IMR-90 (cell line): Measurements from ENCODE around the gene JAKMIP3. TPM values are rescaled to one million over a fixed set of nuclear protein-coding genes. Genes with fewer than 3 reads are reported as not detected.

Experiments used
- ATAC-seq: fragments of 200-7000 bp; cut with Tn5 transposase; 2 replicates; pipeline ENCODE4 v1.9.1; 2020; ENCODE audit warnings: low read depth, mild to moderate bottlenecking, moderate library complexity
- BruUV-seq: library from RNA; stranded (reverse); fragments of 400-500 nt; replicated peaks from 2 replicates; lab custom pipeline; 2021; lab: Mats Ljungman, UMichigan
- CTCF ChIA-PET: fragments of 300-600 bp; formaldehyde crosslinking; extraction: SDS; loops from one replicate; lab custom pipeline; 2021; ENCODE audit warnings: antibody characterized with exemption; lab: Yijun Ruan, JAX
- POLR2A ChIA-PET: fragments of 300-600 bp; sonication (Branson Sonifier 250); formaldehyde crosslinking; loops from one replicate; lab custom pipeline; 2022; ENCODE audit warnings: antibody characterized with exemption; ENCODE audit not compliant: unreplicated experiment; lab: Charles Lee
- DNase-seq: peaks from one replicate; pipeline ENCODE4 v3.0.0; 2013
- H2AFZ ChIP-seq: replicated peaks from 2 replicates; pipeline ENCODE3; 2013; ENCODE audit warnings: low read length, mild to moderate bottlenecking; ENCODE audit not compliant: poor library complexity
- H2AK5ac ChIP-seq: 2 replicates; pipeline ENCODE4 v1.6.1; 2013; ENCODE audit warnings: low read depth, low read length, inconsistent platforms
- H2AK9ac ChIP-seq: replicated peaks from 2 replicates; pipeline ENCODE3; 2013; ENCODE audit warnings: mild to moderate bottlenecking, low read depth, low read length, moderate library complexity; ENCODE audit not compliant: poor library complexity
- H2BK120ac ChIP-seq: 2 replicates; pipeline ENCODE4 v1.6.1; 2013; ENCODE audit warnings: low read depth, low read length, inconsistent platforms
- H2BK15ac ChIP-seq: 3 replicates; pipeline ENCODE4 v1.6.1; 2013; ENCODE audit warnings: low read depth, low read length, inconsistent platforms
- H2BK20ac ChIP-seq: 2 replicates; pipeline ENCODE4 v1.6.1; 2013; ENCODE audit warnings: low read depth, mild to moderate bottlenecking, inconsistent platforms, low read length, moderate library complexity
- H2BK5ac ChIP-seq: 2 replicates; pipeline ENCODE4 v1.6.1; 2013; ENCODE audit warnings: mild to moderate bottlenecking, low read depth, low read length, inconsistent platforms; ENCODE audit not compliant: poor library complexity, severe bottlenecking
- H3K14ac ChIP-seq: replicated peaks from 2 replicates; pipeline ENCODE4 v1.6.1; 2013; ENCODE audit warnings: low read depth, low read length, inconsistent platforms
- H3K18ac ChIP-seq: 2 replicates; pipeline ENCODE4 v1.6.1; 2013; ENCODE audit warnings: low read depth, low read length, control low read depth
- H3K23ac ChIP-seq: 2 replicates; pipeline ENCODE4 v1.6.1; 2013; ENCODE audit warnings: low read depth, low read length, inconsistent platforms
- H3K27ac ChIP-seq: 2 replicates; pipeline ENCODE4 v1.5.1; 2013; ENCODE audit warnings: mild to moderate bottlenecking, control low read depth, low read length; ENCODE audit not compliant: insufficient read depth
- H3K27me3 ChIP-seq: 2 replicates; pipeline ENCODE4 v1.6.1; 2013; ENCODE audit warnings: low read length; ENCODE audit not compliant: control insufficient read depth, insufficient read depth
- H3K36me3 ChIP-seq: 2 replicates; pipeline ENCODE4 v1.6.1; 2013; ENCODE audit warnings: low read length, mixed read lengths; ENCODE audit not compliant: control insufficient read depth, insufficient read depth
- H3K4ac ChIP-seq: 2 replicates; pipeline ENCODE4 v1.6.1; 2013; ENCODE audit warnings: low read depth, low read length, inconsistent platforms
- H3K4me1 ChIP-seq: 2 replicates; pipeline ENCODE4 v1.6.1; 2013; ENCODE audit warnings: low read length, mixed read lengths; ENCODE audit not compliant: control insufficient read depth, insufficient read depth
- H3K4me2 ChIP-seq: 2 replicates; pipeline ENCODE4 v1.6.1; 2013; ENCODE audit warnings: low read depth, mild to moderate bottlenecking, control low read depth, low read length, moderate library complexity
- H3K4me3 ChIP-seq: 2 replicates; pipeline ENCODE4 v1.5.1; 2013; ENCODE audit warnings: low read depth, mild to moderate bottlenecking, control low read depth, low read length, moderate library complexity; ENCODE audit not compliant: insufficient read depth
- H3K56ac ChIP-seq: 2 replicates; pipeline ENCODE4 v1.6.1; 2013; ENCODE audit warnings: low read length, inconsistent platforms; ENCODE audit not compliant: insufficient read depth; ENCODE audit errors: extremely low read depth
- H3K79me1 ChIP-seq, 2 experiments: 2 replicates each; pipeline ENCODE4 v1.6.1; 2013; ENCODE audit warnings: low read length in 2 of 2, inconsistent platforms in 1 of 2, low read depth in 1 of 2
- H3K9ac ChIP-seq: 2 replicates; pipeline ENCODE4 v1.6.1; 2013; ENCODE audit warnings: low read depth, low read length, control low read depth
- H3K9me1 ChIP-seq: 2 replicates; pipeline ENCODE4 v1.6.1; 2013; ENCODE audit warnings: low read length, inconsistent platforms; ENCODE audit not compliant: insufficient read depth
- H3K9me3 ChIP-seq: 2 replicates; pipeline ENCODE4 v1.6.1; 2013; ENCODE audit warnings: low read length; ENCODE audit not compliant: control insufficient read depth, insufficient read depth
- H4K20me1 ChIP-seq: 2 replicates; pipeline ENCODE4 v1.6.1; 2013; ENCODE audit warnings: low read length, inconsistent platforms; ENCODE audit not compliant: insufficient read depth
- H4K5ac ChIP-seq: 2 replicates; pipeline ENCODE4 v1.6.1; 2013; ENCODE audit warnings: mild to moderate bottlenecking, low read depth, low read length, control low read depth
- H4K8ac ChIP-seq, 2 experiments: 2 replicates each; pipeline ENCODE4 v1.6.1; 2013; ENCODE audit warnings: low read depth in 2 of 2, low read length in 2 of 2, control low read depth in 1 of 2, inconsistent platforms in 1 of 2
- H4K91ac ChIP-seq: 2 replicates; pipeline ENCODE4 v1.6.1; 2013; ENCODE audit warnings: low read depth, low read length, inconsistent platforms; ENCODE audit not compliant: insufficient read depth
- BHLHE40 ChIP-seq: fragments of 150-350 bp; IDR thresholded peaks from 2 replicates; pipeline ENCODE4 v1.6.1; 2016; ENCODE audit warnings: mild to moderate bottlenecking, low read depth, low read length
- CEBPB ChIP-seq: IDR thresholded peaks from 2 replicates; pipeline ENCODE4 v1.6.1; 2012; ENCODE audit warnings: low read depth, low read length, improper control_type of control experiment
- CHD1 ChIP-seq: IDR thresholded peaks from 2 replicates; pipeline ENCODE4 v1.6.1; 2012; ENCODE audit warnings: low read depth, low read length, improper control_type of control experiment
- CTCF ChIP-seq: conservative IDR thresholded peaks from 2 replicates; pipeline ENCODE4 v1.5.1; 2012; ENCODE audit warnings: mild to moderate bottlenecking, low read depth, low read length, improper control_type of control experiment
- ELK1 ChIP-seq: fragments of 150-350 bp; IDR thresholded peaks from 2 replicates; pipeline ENCODE4 v1.6.1; 2016; ENCODE audit warnings: low read depth, mild to moderate bottlenecking, low read length, moderate library complexity, borderline replicate concordance
- FOS ChIP-seq: fragments of 150-350 bp; IDR thresholded peaks from 2 replicates; pipeline ENCODE4 v1.6.1; 2016; ENCODE audit warnings: low read depth, low read length
- MAFK ChIP-seq: IDR thresholded peaks from 2 replicates; pipeline ENCODE4 v1.6.1; 2012; ENCODE audit warnings: low read depth, low read length, improper control_type of control experiment
- MAZ ChIP-seq: IDR thresholded peaks from 2 replicates; pipeline ENCODE4 v1.6.1; 2012; ENCODE audit warnings: low read depth, mild to moderate bottlenecking, low read length, improper control_type of control experiment, moderate library complexity, borderline replicate concordance
- MXI1 ChIP-seq: IDR thresholded peaks from 2 replicates; pipeline ENCODE4 v1.6.1; 2012; ENCODE audit warnings: low read depth, mild to moderate bottlenecking, low read length, moderate library complexity, borderline replicate concordance
- NFE2L2 ChIP-seq: fragments of 150-350 bp; IDR thresholded peaks from 2 replicates; pipeline ENCODE4 v1.6.1; 2016; ENCODE audit warnings: low read depth, mild to moderate bottlenecking, low read length
- POLR2A ChIP-seq: IDR thresholded peaks from 2 replicates; pipeline ENCODE4 v1.6.1; 2012; ENCODE audit warnings: mild to moderate bottlenecking, low read depth, low read length
- RAD21 ChIP-seq: IDR thresholded peaks from 2 replicates; pipeline ENCODE4 v1.6.1; 2012; ENCODE audit warnings: low read length, improper control_type of control experiment
- RCOR1 ChIP-seq: IDR thresholded peaks from 2 replicates; pipeline ENCODE4 v1.6.1; 2012; ENCODE audit warnings: mild to moderate bottlenecking, low read length, improper control_type of control experiment; ENCODE audit not compliant: insufficient replicate concordance
- RFX5 ChIP-seq: IDR thresholded peaks from 2 replicates; pipeline ENCODE4 v1.8.0; 2012; ENCODE audit warnings: low read depth, mild to moderate bottlenecking, low read length, moderate library complexity
- SMC3 ChIP-seq: fragments of 150-350 bp; IDR thresholded peaks from 2 replicates; pipeline ENCODE4 v1.6.1; 2016; ENCODE audit warnings: low read depth, mild to moderate bottlenecking, antibody characterized with exemption, low read length, moderate library complexity
- USF2 ChIP-seq: fragments of 150-350 bp; IDR thresholded peaks from 2 replicates; pipeline ENCODE4 v1.6.1; 2017; ENCODE audit warnings: mild to moderate bottlenecking, antibody characterized with exemption, low read length, low read depth
- WGBS, 2 experiments: methylation state at CpG; one replicate each; pipeline versions ENCODE4 v1.1.5 to v1.1.7; 2013; ENCODE audit warnings: missing lambda C conversion rate in 2 of 2; ENCODE audit not compliant: insufficient read length in 1 of 2; ENCODE audit errors: extremely low coverage in 2 of 2; 5-methylcytosine and 5-hydroxymethylcytosine counted together
- dilution Hi-C: fragments of 300-500 bp; cut with HindIII; formaldehyde crosslinking; loops from one replicate; pipeline ENCODE4 v1.14.3; 2018; ENCODE audit warnings: low sequenced_read_pairs; ENCODE audit not compliant: unreplicated experiment
- in situ Hi-C: fragments of 300-500 bp; cut with MboI; formaldehyde crosslinking; loops from 3 replicates; pipeline ENCODE4 v1.14.3; 2019; ENCODE audit warnings: low sequenced_read_pairs, inconsistent platforms, mixed read lengths
- intact Hi-C: fragments of 100-400 bp; cut with micrococcal nuclease; formaldehyde crosslinking; loops from 2 replicates; pipeline ENCODE4 v1.10.0; 2022
- polyA plus RNA-seq, 3 experiments: library from polyadenylated mRNA; depleted of rRNA; stranded (reverse); fragments of >200 nt; gene quantifications; 2 replicates each; pipeline ENCODE4 v1.2.3, GENCODE V29; 2012; ENCODE audit warnings: low replicate concordance in 1 of 3
- total RNA-seq: library from RNA; depleted of rRNA; stranded (reverse); fragments of >200 nt; gene quantifications from 2 replicates; pipeline ENCODE4 v1.2.3, GENCODE V29; 2012

Gene JAKMIP3
- total and polyA plus RNA-seq, 2 of the 4 experiments (the other 2 are of a cell fraction): under 0.01 to 0.22 TPM

GRCh38 chr10:132059760-132060508, 5.8 kb upstream of the JAKMIP3 start:
- no peak overlapping the region for H2BK15ac ChIP-seq
- in situ Hi-C loops: no loop called here
- H3K18ac ChIP-seq: no peak overlapping the region
- no peak overlapping the region for H4K91ac ChIP-seq
- H3K4ac ChIP-seq: no peak overlapping the region
- no peak overlapping the region for H2AFZ ChIP-seq
- peaks cover 19% of the 10 kb centered on the region; the same call in 1 of the 2 replicates for H3K27me3 ChIP-seq
- no peak overlapping the region for H2BK5ac ChIP-seq
- no peak overlapping the region for H3K4me2 ChIP-seq
- no peak overlapping the region for H2AK9ac ChIP-seq
- no peak overlapping the region for H3K27ac ChIP-seq
- 0 out of 2 replicates have a peak, but pooled peaks cover under 1% of the 10 kb centered on the region for H3K4me1 ChIP-seq
- no peaks in the 10 kb centered on the region for H3K9me1 ChIP-seq
- no peaks in the 10 kb centered on the region for H3K36me3 ChIP-seq
- DNase-seq (no peak), ATAC-seq (no peak)
- WGBS, 2 experiments: 0% methylated on average over 3 of the region's 12 CpGs; no CpG with 5 or more reads in 1 of the 2 experiments
- H4K5ac ChIP-seq: no peak overlapping the region
- BruUV-seq: no TSS peak
- H2BK20ac ChIP-seq: no peak overlapping the region
- no peak overlapping the region for H3K4me3 ChIP-seq
- dilution Hi-C loops: no loop called here
- no peak overlapping the region for H3K14ac ChIP-seq
- no peak for TF ChIP-seq RFX5
- no peak for TF ChIP-seq USF2
- no peak for TF ChIP-seq MXI1
- no peak for TF ChIP-seq RAD21
- TF ChIP-seq RCOR1: no peak
- TF ChIP-seq FOS: no peak
- no peak for TF ChIP-seq MAFK
- TF ChIP-seq CHD1: no peak
- no peak for TF ChIP-seq BHLHE40
- TF ChIP-seq CTCF: no peak
- no peak for TF ChIP-seq SMC3
- TF ChIP-seq NFE2L2: no peak
- no peak for TF ChIP-seq ELK1
- no peak for TF ChIP-seq POLR2A
- no peak for TF ChIP-seq MAZ
- TF ChIP-seq CEBPB: no peak
- ChIA-PET CTCF (no interaction called here), POLR2A (no interaction called here)
- no peak overlapping the region for H3K23ac ChIP-seq
- H3K56ac ChIP-seq: no peak overlapping the region
- no peak overlapping the region for H3K9ac ChIP-seq
- intact Hi-C loops: no loop called here
- H4K8ac ChIP-seq: no peak overlapping the region
- no peak overlapping the region for H2BK120ac ChIP-seq
- H3K9me3 ChIP-seq: no peaks in the 10 kb centered on the region
- no peak overlapping the region for H2AK5ac ChIP-seq
- no peaks in the 10 kb centered on the region for H4K20me1 ChIP-seq
- H3K79me1 ChIP-seq: no peaks in the 10 kb centered on the region
